OCI-LY3 (cell line): Measurements from ENCODE around the gene THRB.

Experiments
- H2AFZ ChIP-seq: fragments of 200-600, 300-600 bp; shearing (Covaris generic); 2 replicates; pipeline ENCODE4 v1.6.0; 2014; ENCODE audit warnings: antibody characterized with exemption, low read depth, low read length
- H3K27ac ChIP-seq: fragments of 200-600, 300-600 bp; sonication (generic); 2 replicates; pipeline ENCODE4 v1.5.1; 2014; ENCODE audit warnings: mild to moderate bottlenecking, low read length, moderate library complexity, mixed read lengths
- H3K27me3 ChIP-seq: fragments of 200-600, 300-600 bp; sonication (generic); 2 replicates; pipeline ENCODE4 v1.6.1; 2014; ENCODE audit warnings: low read depth, low read length, mixed read lengths
- H3K36me3 ChIP-seq: fragments of 200-600, 300-600 bp; sonication (generic); replicated peaks from 2 replicates; pipeline ENCODE3; 2014; ENCODE audit warnings: low read depth, low read length, mixed read lengths
- H3K4me1 ChIP-seq: fragments of 300-600, 200-600 bp; sonication (generic); 2 replicates; pipeline ENCODE4 v1.6.1; 2014; ENCODE audit warnings: low read length, mixed read lengths
- H3K4me2 ChIP-seq: fragments of 200-600, 300-600 bp; sonication (generic); 2 replicates; pipeline ENCODE4 v1.6.1; 2014; ENCODE audit warnings: low read length, mixed read lengths
- H3K4me3 ChIP-seq: fragments of 300-600, 200-600 bp; sonication (generic); 2 replicates; pipeline ENCODE4 v1.5.1; 2014; ENCODE audit warnings: antibody characterized with exemption, mild to moderate bottlenecking, low read length, moderate library complexity
- H3K79me2 ChIP-seq: fragments of 300-600, 200-600 bp; shearing (Covaris generic); 2 replicates; pipeline ENCODE4 v1.6.1; 2014; ENCODE audit warnings: mild to moderate bottlenecking, low read length, mixed read lengths
- H3K9ac ChIP-seq: fragments of 300-600, 200-600 bp; shearing (Covaris generic); 2 replicates; pipeline ENCODE4 v1.6.0; 2014; ENCODE audit warnings: mild to moderate bottlenecking, low read length, moderate library complexity
- H3K9me3 ChIP-seq: fragments of 200-600, 300-600 bp; shearing (Covaris generic); 2 replicates; pipeline ENCODE4 v1.6.1; 2014; ENCODE audit warnings: low read length, mixed read lengths; ENCODE audit not compliant: insufficient read depth
- H4K20me1 ChIP-seq: fragments of 200-600, 300-600 bp; sonication (generic); 2 replicates; pipeline ENCODE4 v1.6.1; 2016; ENCODE audit warnings: low read length, mixed read lengths; ENCODE audit not compliant: insufficient read depth
- EZH2phosphoT487 ChIP-seq: fragments of 200-600 bp; shearing (Covaris generic); IDR thresholded peaks from 2 replicates; pipeline ENCODE4 v1.6.1; 2018; ENCODE audit warnings: antibody characterized with exemption, mixed run types, low read depth
- TF ChIP-seq, protein P1 (sequence below): fragments of 200-600, 300-600 bp; sonication (generic); IDR thresholded peaks from 2 replicates; pipeline ENCODE4 v1.5.1; 2014; ENCODE audit warnings: antibody characterized with exemption, low read length, low read depth

Gene THRB

DNA sequence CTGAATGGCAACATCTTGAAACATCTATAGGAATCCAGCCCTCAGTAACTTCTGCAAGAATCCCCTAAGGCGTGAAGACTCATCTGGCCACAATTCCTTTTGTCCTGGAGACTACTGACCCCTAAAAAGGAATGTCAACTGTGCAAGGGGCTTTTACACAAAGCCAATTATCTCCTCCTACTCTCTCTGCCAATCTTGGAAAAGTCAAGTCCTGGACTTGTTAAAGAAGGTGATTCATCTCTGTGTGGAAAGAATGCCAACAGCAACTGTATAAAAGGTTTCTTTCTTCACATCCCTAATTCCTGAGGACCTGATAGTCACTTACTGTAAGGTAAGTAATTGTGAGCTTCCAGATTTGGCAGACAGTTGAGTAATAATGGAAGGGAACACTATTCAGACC, 22.3 kb downstream of the THRB start:
- TF ChIP-seq, protein P1, sequence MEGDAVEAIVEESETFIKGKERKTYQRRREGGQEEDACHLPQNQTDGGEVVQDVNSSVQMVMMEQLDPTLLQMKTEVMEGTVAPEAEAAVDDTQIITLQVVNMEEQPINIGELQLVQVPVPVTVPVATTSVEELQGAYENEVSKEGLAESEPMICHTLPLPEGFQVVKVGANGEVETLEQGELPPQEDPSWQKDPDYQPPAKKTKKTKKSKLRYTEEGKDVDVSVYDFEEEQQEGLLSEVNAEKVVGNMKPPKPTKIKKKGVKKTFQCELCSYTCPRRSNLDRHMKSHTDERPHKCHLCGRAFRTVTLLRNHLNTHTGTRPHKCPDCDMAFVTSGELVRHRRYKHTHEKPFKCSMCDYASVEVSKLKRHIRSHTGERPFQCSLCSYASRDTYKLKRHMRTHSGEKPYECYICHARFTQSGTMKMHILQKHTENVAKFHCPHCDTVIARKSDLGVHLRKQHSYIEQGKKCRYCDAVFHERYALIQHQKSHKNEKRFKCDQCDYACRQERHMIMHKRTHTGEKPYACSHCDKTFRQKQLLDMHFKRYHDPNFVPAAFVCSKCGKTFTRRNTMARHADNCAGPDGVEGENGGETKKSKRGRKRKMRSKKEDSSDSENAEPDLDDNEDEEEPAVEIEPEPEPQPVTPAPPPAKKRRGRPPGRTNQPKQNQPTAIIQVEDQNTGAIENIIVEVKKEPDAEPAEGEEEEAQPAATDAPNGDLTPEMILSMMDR = no peak
- TF ChIP-seq EZH2phosphoT487 = no peak
- no peak overlapping the region for H3K27ac ChIP-seq
- no peaks in the 10 kb centered on the region for H3K9me3 ChIP-seq
- H2AFZ ChIP-seq = no peak overlapping the region
- no peak overlapping the region for H3K9ac ChIP-seq
- peaks cover 27% of the 10 kb centered on the region; the same call in 1 of the 2 replicates for H3K27me3 ChIP-seq
- no peak overlapping the region for H3K4me3 ChIP-seq
- no peaks in the 10 kb centered on the region for H4K20me1 ChIP-seq
- H3K4me1 ChIP-seq = no peaks in the 10 kb centered on the region
- H3K4me2 ChIP-seq = no peak overlapping the region
- no peaks in the 10 kb centered on the region for H3K36me3 ChIP-seq
- no peaks in the 10 kb centered on the region for H3K79me2 ChIP-seq

DNA sequence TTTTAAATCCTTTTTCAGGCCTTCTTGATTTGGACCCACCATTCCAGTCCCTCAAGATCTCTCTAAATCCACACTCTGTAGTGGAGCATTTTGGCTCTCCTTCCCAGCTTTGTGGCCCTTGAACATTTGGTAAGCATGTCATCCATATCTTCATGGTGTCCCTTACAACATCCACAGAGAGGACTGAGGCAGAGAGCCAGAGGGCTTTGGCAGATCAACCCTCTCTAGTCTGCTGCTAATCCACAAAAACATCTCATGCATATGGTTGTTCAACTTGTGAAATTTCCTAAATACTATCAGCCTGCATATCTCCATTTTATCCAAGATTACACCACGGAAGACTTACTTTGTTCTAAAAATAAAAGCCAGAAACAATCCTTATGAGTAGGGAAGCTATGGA, 23.2 kb downstream of the THRB start:
- TF ChIP-seq EZH2phosphoT487 = no peak
- TF ChIP-seq, protein P1 = no peak
- Histone ChIP-seq H3K4me3 (no peak overlapping the region), H3K27ac (no peak overlapping the region), H3K36me3 (no peaks in the 10 kb centered on the region), H3K4me2 (no peak overlapping the region), H3K27me3 (peaks cover 33% of the 10 kb centered on the region; the same call in 1 of the 2 replicates), H2AFZ (no peak overlapping the region), H3K9ac (no peak overlapping the region), H4K20me1 (no peaks in the 10 kb centered on the region), H3K9me3 (no peaks in the 10 kb centered on the region), H3K4me1 (no peaks in the 10 kb centered on the region), H3K79me2 (no peaks in the 10 kb centered on the region)

DNA sequence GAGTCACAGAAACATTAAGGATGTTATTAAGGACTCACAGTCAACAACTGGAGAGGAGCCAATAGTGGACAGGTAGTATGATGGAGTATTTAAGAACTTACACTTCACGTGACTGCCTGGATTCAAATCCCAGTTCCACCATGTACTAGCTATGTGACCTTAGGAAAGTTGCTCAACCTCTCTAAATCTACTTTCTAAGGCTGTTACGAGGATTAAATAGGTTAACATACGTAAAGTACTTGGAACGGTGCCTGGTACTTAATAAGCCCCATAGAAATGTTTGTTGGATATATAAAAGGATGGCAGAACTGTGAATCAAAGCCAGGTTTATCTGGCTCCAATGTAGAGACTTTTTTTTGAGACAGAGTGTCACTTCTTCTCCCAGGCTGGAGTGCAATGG, 24.4 kb downstream of the THRB start:
- no peaks in the 10 kb centered on the region for H3K4me1 ChIP-seq
- H3K27ac ChIP-seq = no peak overlapping the region
- H4K20me1 ChIP-seq = no peaks in the 10 kb centered on the region
- peaks cover 30% of the 10 kb centered on the region; the same call in 1 of the 2 replicates for H3K27me3 ChIP-seq
- no peaks in the 10 kb centered on the region for H3K9me3 ChIP-seq
- H3K9ac ChIP-seq = no peak overlapping the region
- TF ChIP-seq EZH2phosphoT487 = no peak
- TF ChIP-seq, protein P1 = no peak
- H3K79me2 ChIP-seq = no peaks in the 10 kb centered on the region
- no peaks in the 10 kb centered on the region for H3K36me3 ChIP-seq
- no peak overlapping the region for H3K4me3 ChIP-seq
- no peak overlapping the region for H2AFZ ChIP-seq
- H3K4me2 ChIP-seq = no peak overlapping the region

DNA sequence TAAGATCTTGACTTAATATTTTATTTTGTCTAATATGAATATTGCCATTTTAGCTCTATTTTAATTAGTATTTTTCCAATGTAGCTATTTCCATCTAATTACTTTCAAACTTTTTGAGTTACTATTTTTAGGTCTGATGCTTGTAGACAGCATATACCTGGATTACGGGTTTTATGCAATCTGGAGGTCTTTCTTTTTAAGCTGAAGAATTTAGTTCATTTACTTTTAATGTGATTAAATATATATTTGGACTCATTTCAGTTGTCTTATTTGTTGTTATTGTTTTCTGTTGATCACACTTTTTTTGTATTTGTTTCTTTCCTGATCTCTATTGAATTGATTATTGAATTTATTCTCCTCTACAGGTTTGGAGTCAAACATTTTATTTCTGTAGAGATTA, 30.3 kb downstream of the THRB start:
- no peaks in the 10 kb centered on the region for H3K79me2 ChIP-seq
- H3K27ac ChIP-seq = no peak overlapping the region
- no peak overlapping the region for H2AFZ ChIP-seq
- no peaks in the 10 kb centered on the region for H4K20me1 ChIP-seq
- TF ChIP-seq, protein P1 = no peak
- TF ChIP-seq EZH2phosphoT487 = no peak
- H3K9me3 ChIP-seq = no peaks in the 10 kb centered on the region
- H3K4me2 ChIP-seq = no peak overlapping the region
- 0 out of 2 replicates have a peak, but pooled peaks cover 12% of the 10 kb centered on the region for H3K27me3 ChIP-seq
- no peak overlapping the region for H3K4me3 ChIP-seq
- no peak overlapping the region for H3K9ac ChIP-seq
- H3K4me1 ChIP-seq = no peaks in the 10 kb centered on the region
- no peaks in the 10 kb centered on the region for H3K36me3 ChIP-seq
